Kidney tubule cell (primary cell): Measurements from ENCODE around the gene PRPSAP2.
A peak's percentile ranks its signal among the peaks of the same experiment; 100 is the strongest.

ENCODE experiments used
- DNase-seq: peaks from one replicate; pipeline ENCODE4 v3.0.0-alpha.2; 2018; ENCODE audit warnings: low spot score

Gene PRPSAP2

GRCh38 chr17:18961634-18962493, 103.9 kb downstream of the PRPSAP2 start:
- DNase-seq: peak; percentile 20

- no peak for DNase-seq
These were observed 104.5 kb downstream of the PRPSAP2 start for GRCh38 chr17:18962494-18962815.

- peak; percentile 53 for DNase-seq
These were observed 105.4 kb downstream of the PRPSAP2 start for GRCh38 chr17:18963126-18964017.

GRCh38 chr17:18964018-18964351, 106.1 kb downstream of the PRPSAP2 start:
- DNase-seq: no peak

GRCh38 chr17:18964550-18964949, 106.6 kb downstream of the PRPSAP2 start:
- no peak for DNase-seq

GRCh38 chr17:18965530-18966236, 107.8 kb downstream of the PRPSAP2 start:
- no peak for DNase-seq

- DNase-seq: no peak
These were observed 109.1 kb downstream of the PRPSAP2 start for GRCh38 chr17:18966831-18967624.

- DNase-seq: no peak
These were observed 110.0 kb downstream of the PRPSAP2 start for GRCh38 chr17:18967916-18968315.

- DNase-seq: no peak
These were observed 110.4 kb downstream of the PRPSAP2 start for GRCh38 chr17:18968345-18968744.

GRCh38 chr17:18968945-18969887, 111.3 kb downstream of the PRPSAP2 start:
- DNase-seq: peak; percentile 38

- no peak for DNase-seq
These were observed 112.9 kb downstream of the PRPSAP2 start for GRCh38 chr17:18970582-18971480.

GRCh38 chr17:18971801-18972200, 113.9 kb downstream of the PRPSAP2 start:
- no peak for DNase-seq

- peak; percentile 32 for DNase-seq
These were observed 116.6 kb downstream of the PRPSAP2 start for GRCh38 chr17:18974407-18975149.

GRCh38 chr17:18975597-18975996, 117.7 kb downstream of the PRPSAP2 start:
- no peak for DNase-seq

GRCh38 chr17:18976201-18976600, 118.3 kb downstream of the PRPSAP2 start:
- DNase-seq: no peak

- no peak for DNase-seq
These were observed 119.1 kb downstream of the PRPSAP2 start for GRCh38 chr17:18977021-18977420.

GRCh38 chr17:18977646-18978045, 119.7 kb downstream of the PRPSAP2 start:
- DNase-seq: no peak

- no peak for DNase-seq
These were observed 120.1 kb downstream of the PRPSAP2 start for GRCh38 chr17:18978050-18978449.

- no peak for DNase-seq
These were observed 120.7 kb downstream of the PRPSAP2 start for GRCh38 chr17:18978655-18979054.
